Measurements from ENCODE around the gene PTPRD. TPM values are rescaled to one million over a fixed set of nuclear protein-coding genes. Genes with fewer than 3 reads are reported as not detected.

The PTPRD gene
- total RNA-seq, 1 experiment from 2014 or later = 32.5 TPM

- Histone ChIP-seq H2BK12ac (ENCODE audit: insufficient read length, low read depth, low read length) (no peak overlapping the region), H4K91ac (ENCODE audit: insufficient read length, low read depth, low read length) (no peak overlapping the region), H2BK15ac (ENCODE audit: low read depth, low read length) (no peak overlapping the region), H2AK5ac (ENCODE audit: insufficient read length, low read length) (no peak overlapping the region), H2BK5ac (ENCODE audit: insufficient read length, low read length) (no peak overlapping the region), H2AFZ (ENCODE audit: low read length) (no peak overlapping the region), H3K23me2 (ENCODE audit: insufficient read length, low read depth, low read length, poor library complexity, severe bottlenecking) (no peaks in the 10 kb centered on the region), H3K14ac (ENCODE audit: insufficient read depth, low read length) (no peak overlapping the region), H4K8ac (replicated peaks; ENCODE audit: insufficient read length, low read depth, low read length) (no peak overlapping the region), H3K27ac (ENCODE audit: insufficient read length, low read depth, low read length) (no peak overlapping the region), H3K4me2 (ENCODE audit: insufficient read depth, insufficient read length, low read length) (no peak overlapping the region), H2BK20ac (ENCODE audit: low read depth, low read length, poor library complexity, severe bottlenecking) (no peak overlapping the region), H3K56ac (ENCODE audit: insufficient read length, low read depth, low read length) (no peak overlapping the region), H3K23ac (ENCODE audit: insufficient read length, low read depth, low read length) (no peak overlapping the region), H4K20me1 (ENCODE audit: control insufficient read depth, insufficient read depth, insufficient read length) (no peaks in the 10 kb centered on the region), H3K79me2 (ENCODE audit: insufficient read depth, low read length) (no peaks in the 10 kb centered on the region), H2BK120ac (ENCODE audit: low read depth, low read length, poor library complexity, severe bottlenecking) (no peak overlapping the region), H3K79me1 (ENCODE audit: insufficient read depth, low read depth, low read length, poor library complexity, severe bottlenecking) (no peaks in the 10 kb centered on the region), H3T11ph (ENCODE audit: low read length) (no peak overlapping the region), H4K5ac (ENCODE audit: insufficient read length, low read depth, low read length) (no peak overlapping the region), H3K9ac (ENCODE audit: extremely low read depth, insufficient read length, low read length) (no peak overlapping the region), H3K27me3 (ENCODE audit: insufficient read depth, low read length) (peaks cover 6% of the 10 kb centered on the region; the same call in 1 of the 2 replicates), H3K18ac (ENCODE audit: insufficient read length, low read depth, low read length) (no peak overlapping the region), H3K9me3 (ENCODE audit: control insufficient read depth, low read depth, low read length) (no peaks in the 10 kb centered on the region), H3K4ac (ENCODE audit: low read depth, low read length) (no peak overlapping the region), H3K4me1 (ENCODE audit: insufficient read depth, low read length) (no peaks in the 10 kb centered on the region)
- peaks cover 22% of the 10 kb centered on the region for H3K27me3 Mint-ChIP-seq (ENCODE audit: low read depth)
- H3K27ac Mint-ChIP-seq = no peak overlapping the region
- H3K36me3 Mint-ChIP-seq (ENCODE audit: insufficient read depth in 1 of 3, low read depth in 3 of 3) = no peaks in the 10 kb centered on the region
- no peak overlapping the region for H3K4me3 Mint-ChIP-seq
- DNase-seq = no peak
- H3K9me3 Mint-ChIP-seq = no peaks in the 10 kb centered on the region
- no CpG with 5 or more reads among the region's 3 CpGs for WGBS (ENCODE audit: extremely low coverage, insufficient read length, low lambda C conversion rate)
- H3K4me1 Mint-ChIP-seq = peaks cover 0 to 3% of the 10 kb centered on the region in 2 experiments; a peak in 1 of 4 replicates
- TF ChIP-seq CTCF (conservative IDR thresholded peaks at IDR 0.05) = no peak
Observed at GRCh38 chr9:10048994-10049393, 563.8 kb downstream of the PTPRD start.

All from H9 (cell line).